ENCODE measurements around the gene CACNA1G.

- TF ChIP-seq POLR2A (IDR thresholded peaks at IDR 0.05), result no peak
- TF ChIP-seq CTCF (IDR thresholded peaks at IDR 0.05), result no peak
Measured at GRCh38 chr17:50527949-50528474, 32.5 kb upstream of the CACNA1G start.
